Parathyroid adenoma (tissue), 2 donors: ENCODE data around the gene GFPT2.
"Not testable (repeated sequence)": the region's sequence is repeated elsewhere in the genome, so short reads cannot be mapped to it uniquely, and the experiment has no call there.

Experiments used
- H2AFZ ChIP-seq: fragments of 300-600 bp; sonication (generic); one replicate; pipeline ENCODE4 v1.7.0; 2017; ENCODE audit warnings: antibody characterized with exemption, mild to moderate bottlenecking
- H3K27ac ChIP-seq: fragments of 300-600 bp; sonication (generic); one replicate; pipeline ENCODE4 v1.7.0; 2017
- H3K27me3 ChIP-seq: fragments of 300-600 bp; sonication (generic); one replicate; pipeline ENCODE4 v1.7.0; 2017; ENCODE audit warnings: low read length; ENCODE audit not compliant: control insufficient read depth, insufficient read depth
- H3K36me3 ChIP-seq: fragments of 300-600 bp; sonication (generic); one replicate; pipeline ENCODE4 v1.7.0; 2017; ENCODE audit warnings: low read length; ENCODE audit not compliant: control insufficient read depth, insufficient read depth
- H3K4me1 ChIP-seq: fragments of 300-600 bp; sonication (generic); one replicate; pipeline ENCODE4 v1.7.0; 2017; ENCODE audit warnings: control low read depth
- H3K4me2 ChIP-seq: fragments of 300-600 bp; sonication (generic); one replicate; pipeline ENCODE4 v1.7.0; 2017; ENCODE audit warnings: low read length
- H3K4me3 ChIP-seq: fragments of 300-600 bp; sonication (generic); one replicate; pipeline ENCODE4 v1.7.0; 2017; ENCODE audit warnings: low read depth, low read length
- H3K79me2 ChIP-seq: fragments of 300-600 bp; sonication (generic); one replicate; pipeline ENCODE4 v1.7.0; 2017; ENCODE audit warnings: control low read depth
- H3K9ac ChIP-seq: fragments of 300-600 bp; sonication (generic); one replicate; pipeline ENCODE4 v1.7.0; 2017; ENCODE audit warnings: mild to moderate bottlenecking
- H3K9me3 ChIP-seq: fragments of 300-600 bp; sonication (generic); one replicate; pipeline ENCODE4 v1.7.0; 2017; ENCODE audit warnings: low read length; ENCODE audit not compliant: control insufficient read depth
- CTCF ChIP-seq: fragments of 300-600 bp; sonication (generic); IDR thresholded peaks from one replicate; pipeline ENCODE4 v1.7.0; 2017; ENCODE audit warnings: antibody characterized with exemption, mild to moderate bottlenecking
- donor health status: primary hyperparathyroidism.

Gene GFPT2

GRCh38 chr5:180301253-180301652, 51.9 kb downstream of the GFPT2 start:
- no peak for TF ChIP-seq CTCF
- H3K9ac ChIP-seq = no peak overlapping the region
- H3K4me3 ChIP-seq = no peak overlapping the region
- H3K9me3 ChIP-seq = no peaks in the 10 kb centered on the region
- no peak overlapping the region for H3K4me2 ChIP-seq
- no peaks in the 10 kb centered on the region for H3K79me2 ChIP-seq
- H3K27ac ChIP-seq = no peak overlapping the region
- H3K27me3 ChIP-seq = no peaks in the 10 kb centered on the region
- H2AFZ ChIP-seq = no peak overlapping the region
- H3K4me1 ChIP-seq = no peaks in the 10 kb centered on the region
- H3K36me3 ChIP-seq = no peaks in the 10 kb centered on the region

GRCh38 chr5:180299526-180299925, 53.6 kb downstream of the GFPT2 start:
- Histone ChIP-seq H3K4me2 (no peak overlapping the region), H3K79me2 (no peaks in the 10 kb centered on the region), H3K4me3 (no peak overlapping the region), H3K27ac (no peak overlapping the region), H3K9ac (no peak overlapping the region), H2AFZ (no peak overlapping the region), H3K9me3 (no peaks in the 10 kb centered on the region), H3K36me3 (no peaks in the 10 kb centered on the region), H3K4me1 (no peaks in the 10 kb centered on the region), H3K27me3 (no peaks in the 10 kb centered on the region)
- no peak for TF ChIP-seq CTCF

- H3K9me3 ChIP-seq, H3K27ac ChIP-seq, H3K4me1 ChIP-seq, H3K4me2 ChIP-seq, H3K4me3 ChIP-seq, H2AFZ ChIP-seq, H3K27me3 ChIP-seq, H3K9ac ChIP-seq, H3K36me3 ChIP-seq, H3K79me2 ChIP-seq: not testable (repeated sequence)
These were observed 54.1 kb downstream of the GFPT2 start for GRCh38 chr5:180299014-180299413.

GRCh38 chr5:180297587-180298282, 55.4 kb downstream of the GFPT2 start:
- no peak overlapping the region for H3K27ac ChIP-seq
- H2AFZ ChIP-seq = no peak overlapping the region
- TF ChIP-seq CTCF = no peak
- no peak overlapping the region for H3K9ac ChIP-seq
- H3K36me3 ChIP-seq = no peaks in the 10 kb centered on the region
- H3K79me2 ChIP-seq = no peaks in the 10 kb centered on the region
- H3K4me2 ChIP-seq = no peak overlapping the region
- H3K9me3 ChIP-seq = no peaks in the 10 kb centered on the region
- no peak overlapping the region for H3K4me3 ChIP-seq
- no peaks in the 10 kb centered on the region for H3K27me3 ChIP-seq
- H3K4me1 ChIP-seq = peaks cover 2% of the 10 kb centered on the region

GRCh38 chr5:180296771-180297170, 56.4 kb downstream of the GFPT2 start:
- TF ChIP-seq CTCF = no peak
- H3K4me1 ChIP-seq = peaks cover 2% of the 10 kb centered on the region
- H3K9me3 ChIP-seq = no peaks in the 10 kb centered on the region
- H3K79me2 ChIP-seq = no peaks in the 10 kb centered on the region
- H3K36me3 ChIP-seq = no peaks in the 10 kb centered on the region
- no peak overlapping the region for H3K4me2 ChIP-seq
- no peak overlapping the region for H3K9ac ChIP-seq
- H3K4me3 ChIP-seq = no peak overlapping the region
- H2AFZ ChIP-seq = no peak overlapping the region
- H3K27ac ChIP-seq = no peak overlapping the region
- no peaks in the 10 kb centered on the region for H3K27me3 ChIP-seq
